ENCODE measurements around the gene FAM9B.
"Not testable (repeated sequence)": the region's sequence is repeated elsewhere in the genome, so short reads cannot be mapped to it uniquely, and the experiment has no call there.

FAM9B gene

GRCh38 chrX:9033586-9033985, 341 bp downstream of the FAM9B start:
- TF ChIP-seq CTCF (IDR thresholded peaks at IDR 0.05; ENCODE audit: control insufficient read depth, extremely low read depth, insufficient read depth) = no peak
- DNase-seq (ENCODE audit: low read depth) = no peak
- no peak overlapping the region for H3K4me3 ChIP-seq (ENCODE audit: low read depth, low read length)

GRCh38 chrX:9033179-9033578, 748 bp downstream of the FAM9B start:
- no peak overlapping the region for H3K4me3 ChIP-seq (ENCODE audit: low read depth, low read length)
- no peak for DNase-seq (ENCODE audit: low read depth)
- TF ChIP-seq CTCF (IDR thresholded peaks at IDR 0.05; ENCODE audit: control insufficient read depth, extremely low read depth, insufficient read depth) = no peak

- no peak overlapping the region for H3K4me3 ChIP-seq (ENCODE audit: low read depth, low read length)
- DNase-seq (ENCODE audit: low read depth) = no peak
- TF ChIP-seq CTCF (IDR thresholded peaks at IDR 0.05; ENCODE audit: control insufficient read depth, extremely low read depth, insufficient read depth) = no peak
Measured at GRCh38 chrX:9023293-9023692, 10.6 kb downstream of the FAM9B start.

- DNase-seq (ENCODE audit: low read depth) = no peak
- no peak overlapping the region for H3K4me3 ChIP-seq (ENCODE audit: low read depth, low read length)
- no peak for TF ChIP-seq CTCF (IDR thresholded peaks at IDR 0.05; ENCODE audit: control insufficient read depth, extremely low read depth, insufficient read depth)
Measured at GRCh38 chrX:9019151-9019550, 14.8 kb downstream of the FAM9B start.

- not testable (repeated sequence) for H3K4me3 ChIP-seq (ENCODE audit: low read depth, low read length); DNase-seq (ENCODE audit: low read depth)
Measured at GRCh38 chrX:9018332-9018731, 15.6 kb downstream of the FAM9B start.

GRCh38 chrX:9003041-9003440, 30.9 kb downstream of the FAM9B start:
- TF ChIP-seq CTCF (IDR thresholded peaks at IDR 0.05; ENCODE audit: control insufficient read depth, extremely low read depth, insufficient read depth) = no peak
- no peak for DNase-seq (ENCODE audit: low read depth)
- no peak overlapping the region for H3K4me3 ChIP-seq (ENCODE audit: low read depth, low read length)

GRCh38 chrX:8988446-8988845, 45.5 kb downstream of the FAM9B start:
- no peak for TF ChIP-seq CTCF (IDR thresholded peaks at IDR 0.05; ENCODE audit: control insufficient read depth, extremely low read depth, insufficient read depth)
- DNase-seq (ENCODE audit: low read depth) = no peak
- no peak overlapping the region for H3K4me3 ChIP-seq (ENCODE audit: low read depth, low read length)
